ENCODE data around the gene FNDC3B.

DNA sequence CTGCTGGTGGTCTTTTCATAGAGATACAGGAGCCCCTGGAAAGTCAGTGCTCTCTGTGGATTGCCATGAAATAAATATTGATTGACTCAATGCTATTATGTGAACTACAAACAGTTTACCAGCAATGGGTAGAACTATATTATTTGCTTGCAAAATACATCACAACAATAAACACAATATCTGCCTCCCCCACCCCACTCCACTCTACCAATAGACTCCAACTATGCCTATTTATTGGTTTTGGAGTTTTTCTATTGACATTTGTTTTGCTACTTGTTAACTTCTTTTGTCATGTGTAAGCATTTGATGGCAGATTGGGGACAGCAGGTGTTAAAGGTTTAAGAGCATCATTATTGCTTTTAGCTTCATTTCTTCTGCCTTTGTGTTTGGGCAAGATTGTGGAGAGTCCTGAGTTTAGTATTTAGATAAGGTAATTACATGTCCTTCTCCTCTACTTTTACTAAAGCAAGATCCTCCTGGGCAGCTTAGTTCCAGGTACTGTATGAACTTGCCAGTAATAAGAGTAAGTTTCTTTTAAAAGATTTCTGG lies 8.3 kb downstream of the FNDC3B start:
- TF ChIP-seq EZH2 (optimal IDR thresholded peaks at IDR 0.05; ENCODE audit: low read depth, low read length): no peak
- TF ChIP-seq, protein P1, sequence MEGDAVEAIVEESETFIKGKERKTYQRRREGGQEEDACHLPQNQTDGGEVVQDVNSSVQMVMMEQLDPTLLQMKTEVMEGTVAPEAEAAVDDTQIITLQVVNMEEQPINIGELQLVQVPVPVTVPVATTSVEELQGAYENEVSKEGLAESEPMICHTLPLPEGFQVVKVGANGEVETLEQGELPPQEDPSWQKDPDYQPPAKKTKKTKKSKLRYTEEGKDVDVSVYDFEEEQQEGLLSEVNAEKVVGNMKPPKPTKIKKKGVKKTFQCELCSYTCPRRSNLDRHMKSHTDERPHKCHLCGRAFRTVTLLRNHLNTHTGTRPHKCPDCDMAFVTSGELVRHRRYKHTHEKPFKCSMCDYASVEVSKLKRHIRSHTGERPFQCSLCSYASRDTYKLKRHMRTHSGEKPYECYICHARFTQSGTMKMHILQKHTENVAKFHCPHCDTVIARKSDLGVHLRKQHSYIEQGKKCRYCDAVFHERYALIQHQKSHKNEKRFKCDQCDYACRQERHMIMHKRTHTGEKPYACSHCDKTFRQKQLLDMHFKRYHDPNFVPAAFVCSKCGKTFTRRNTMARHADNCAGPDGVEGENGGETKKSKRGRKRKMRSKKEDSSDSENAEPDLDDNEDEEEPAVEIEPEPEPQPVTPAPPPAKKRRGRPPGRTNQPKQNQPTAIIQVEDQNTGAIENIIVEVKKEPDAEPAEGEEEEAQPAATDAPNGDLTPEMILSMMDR (IDR thresholded peaks at IDR 0.05; ENCODE audit: low read length): no peak
- no peak for TF ChIP-seq EZH2phosphoT487 (IDR thresholded peaks at IDR 0.05; ENCODE audit: low read length)
